H9 (cell line): ENCODE data around the gene FYN. TPM values are rescaled to one million over a fixed set of nuclear protein-coding genes. Genes with fewer than 3 reads are reported as not detected.

Experiments
- DNase-seq: peaks from one replicate; pipeline ENCODE4 v3.0.0-alpha.2; 2017
- H2AFZ ChIP-seq: one replicate; pipeline ENCODE4 v1.6.1; 2013; ENCODE audit warnings: mild to moderate bottlenecking, low read length, control low read depth, moderate library complexity
- H2AK5ac ChIP-seq: 2 replicates; pipeline ENCODE4 v1.6.1; 2013; ENCODE audit warnings: low read length, control low read depth, mixed read lengths; ENCODE audit not compliant: insufficient read length
- H2BK120ac ChIP-seq: one replicate; pipeline ENCODE4 v1.6.1; 2013; ENCODE audit warnings: low read depth, mild to moderate bottlenecking, low read length, control low read depth, inconsistent platforms; ENCODE audit not compliant: poor library complexity, severe bottlenecking
- H2BK12ac ChIP-seq: 2 replicates; pipeline ENCODE4 v1.6.1; 2013; ENCODE audit warnings: low read length, control low read depth, mixed read lengths, low read depth; ENCODE audit not compliant: insufficient read length
- H2BK15ac ChIP-seq: 2 replicates; pipeline ENCODE4 v1.6.1; 2013; ENCODE audit warnings: low read depth, low read length, control low read depth
- H2BK20ac ChIP-seq: one replicate; pipeline ENCODE4 v1.6.1; 2013; ENCODE audit warnings: low read depth, mild to moderate bottlenecking, low read length, control low read depth, inconsistent platforms; ENCODE audit not compliant: poor library complexity, severe bottlenecking
- H2BK5ac ChIP-seq: 2 replicates; pipeline ENCODE4 v1.6.1; 2013; ENCODE audit warnings: low read length, control low read depth, mixed read lengths; ENCODE audit not compliant: insufficient read length
- H3K14ac ChIP-seq: 2 replicates; pipeline ENCODE4 v1.6.1; 2013; ENCODE audit warnings: low read length, control low read depth; ENCODE audit not compliant: insufficient read depth
- H3K18ac ChIP-seq: 2 replicates; pipeline ENCODE4 v1.6.1; 2013; ENCODE audit warnings: low read depth, mild to moderate bottlenecking, mixed read lengths, low read length, control low read depth; ENCODE audit not compliant: insufficient read length
- H3K23ac ChIP-seq: 2 replicates; pipeline ENCODE4 v1.6.1; 2013; ENCODE audit warnings: low read length, control low read depth, mixed read lengths, low read depth; ENCODE audit not compliant: insufficient read length
- H3K23me2 ChIP-seq: 2 replicates; pipeline ENCODE4 v1.6.1; 2013; ENCODE audit warnings: low read depth, mild to moderate bottlenecking, mixed read lengths, low read length, control low read depth; ENCODE audit not compliant: insufficient read length, poor library complexity, severe bottlenecking
- H3K27ac ChIP-seq: 2 replicates; pipeline ENCODE4 v1.5.1; 2013; ENCODE audit warnings: low read length, control low read depth, mixed read lengths, low read depth; ENCODE audit not compliant: insufficient read length
- H3K27me3 ChIP-seq: 2 replicates; pipeline ENCODE4 v1.6.1; 2013; ENCODE audit warnings: low read length, control low read depth, inconsistent platforms; ENCODE audit not compliant: insufficient read depth
- H3K4ac ChIP-seq: 2 replicates; pipeline ENCODE4 v1.6.1; 2013; ENCODE audit warnings: low read depth, mild to moderate bottlenecking, control low read depth, inconsistent platforms, low read length, moderate library complexity
- H3K4me1 ChIP-seq: 2 replicates; pipeline ENCODE4 v1.6.1; 2013; ENCODE audit warnings: low read length, control low read depth, inconsistent platforms; ENCODE audit not compliant: insufficient read depth
- H3K4me2 ChIP-seq: 2 replicates; pipeline ENCODE4 v1.6.1; 2013; ENCODE audit warnings: low read length, control low read depth, mixed read lengths; ENCODE audit not compliant: insufficient read length, insufficient read depth
- H3K56ac ChIP-seq: 2 replicates; pipeline ENCODE4 v1.6.1; 2013; ENCODE audit warnings: low read depth, mild to moderate bottlenecking, mixed read lengths, low read length, control low read depth; ENCODE audit not compliant: insufficient read length
- H3K79me1 ChIP-seq: 2 replicates; pipeline ENCODE4 v1.6.1; 2013; ENCODE audit warnings: low read depth, mild to moderate bottlenecking, moderate library complexity, low read length, control low read depth, inconsistent platforms; ENCODE audit not compliant: insufficient read depth, poor library complexity, severe bottlenecking
- H3K79me2 ChIP-seq: 2 replicates; pipeline ENCODE4 v1.6.1; 2013; ENCODE audit warnings: low read length, control low read depth, inconsistent platforms; ENCODE audit not compliant: insufficient read depth
- H3K9ac ChIP-seq: 2 replicates; pipeline ENCODE4 v1.6.1; 2013; ENCODE audit warnings: low read length, control low read depth, mixed read lengths; ENCODE audit not compliant: insufficient read length; ENCODE audit errors: extremely low read depth
- H3K9me3 ChIP-seq: one replicate; pipeline ENCODE4 v1.6.1; 2013; ENCODE audit warnings: low read depth, low read length, inconsistent platforms; ENCODE audit not compliant: control insufficient read depth
- H3T11ph ChIP-seq: one replicate; pipeline ENCODE4 v1.6.1; 2013; ENCODE audit warnings: mild to moderate bottlenecking, low read length, control low read depth, inconsistent platforms
- H4K20me1 ChIP-seq: one replicate; pipeline ENCODE4 v1.6.1; 2013; ENCODE audit not compliant: control insufficient read depth, insufficient read length, insufficient read depth
- H4K5ac ChIP-seq: 2 replicates; pipeline ENCODE4 v1.6.1; 2013; ENCODE audit warnings: low read depth, mild to moderate bottlenecking, mixed read lengths, low read length, control low read depth; ENCODE audit not compliant: insufficient read length
- H4K8ac ChIP-seq: replicated peaks from 2 replicates; pipeline ENCODE4 v1.6.1; 2013; ENCODE audit warnings: low read length, control low read depth, mixed read lengths, low read depth; ENCODE audit not compliant: insufficient read length
- H4K91ac ChIP-seq: 2 replicates; pipeline ENCODE4 v1.6.1; 2013; ENCODE audit warnings: low read depth, mild to moderate bottlenecking, moderate library complexity, mixed read lengths, low read length, control low read depth; ENCODE audit not compliant: insufficient read length
- H3K27ac Mint-ChIP-seq, 3 experiments: 2 replicates in 2 of 3; 3 replicates in 1 of 3; pipeline ENCODE4 v1.8.0; 2020 to 2021; ENCODE audit warnings: mixed read lengths in 3 of 3, mild to moderate bottlenecking in 1 of 3, moderate library complexity in 1 of 3
- H3K27me3 Mint-ChIP-seq: 2 replicates; pipeline ENCODE4 v1.8.0; 2021; ENCODE audit warnings: low read depth, mild to moderate bottlenecking, moderate library complexity, mixed read lengths
- H3K36me3 Mint-ChIP-seq, 3 experiments: 2 replicates in 2 of 3; 3 replicates in 1 of 3; pipeline ENCODE4 v1.8.0; 2020 to 2021; ENCODE audit warnings: low read depth in 3 of 3, mixed read lengths in 3 of 3; ENCODE audit not compliant: insufficient read depth in 1 of 3
- H3K4me1 Mint-ChIP-seq, 2 experiments: 2 replicates each; pipeline ENCODE4 v1.8.0; 2020; ENCODE audit warnings: mixed read lengths in 2 of 2
- H3K4me3 Mint-ChIP-seq, 2 experiments: 2 replicates in 1 of 2; 3 replicates in 1 of 2; pipeline ENCODE4 v1.8.0; 2020 to 2021; ENCODE audit warnings: mild to moderate bottlenecking in 2 of 2, mixed read lengths in 2 of 2, moderate library complexity in 1 of 2
- H3K9me3 Mint-ChIP-seq, 2 experiments: 2 replicates in 1 of 2; 3 replicates in 1 of 2; pipeline ENCODE4 v1.8.0; 2020; ENCODE audit warnings: mild to moderate bottlenecking in 2 of 2, mixed read lengths in 2 of 2, moderate library complexity in 1 of 2
- WGBS: extraction: QIAGEN DNeasy Blood & Tissue Kit; methylation state at CpG from one replicate; pipeline ENCODE4 v1.1.7; 2013; ENCODE audit warnings: missing lambda C conversion rate, low lambda C conversion rate, mixed read lengths; ENCODE audit not compliant: insufficient read length; ENCODE audit errors: extremely low coverage; 5-methylcytosine and 5-hydroxymethylcytosine counted together
- total RNA-seq: library from RNA; stranded (reverse); gene quantifications from 2 replicates; pipeline ENCODE4 v1.2.1, GENCODE V29; 2021
- TF ChIP-seq, protein P1 (sequence below): fragments of 200-600 bp; sonication (generic); conservative IDR thresholded peaks from 3 replicates; pipeline ENCODE4 v1.8.0; 2021; ENCODE audit warnings: antibody characterized with exemption, mild to moderate bottlenecking

FYN gene
- total RNA-seq, 1 experiment from 2014 or later, result 64.8 TPM

GRCh38 chr6:111825439-111826086, 47.7 kb downstream of the FYN start:
- Histone ChIP-seq H2AK5ac (no peak overlapping the region), H3K9ac (no peak overlapping the region), H3K4ac (no peak overlapping the region), H3K4me1 (no peaks in the 10 kb centered on the region), H3K23ac (no peak overlapping the region), H3K9me3 (no peaks in the 10 kb centered on the region), H4K5ac (no peak overlapping the region), H3K27ac (no peak overlapping the region), H3K79me1 (no peaks in the 10 kb centered on the region), H2AFZ (no peak overlapping the region), H2BK120ac (no peak overlapping the region), H4K8ac (no peak overlapping the region), H3T11ph (no peak overlapping the region), H3K23me2 (no peaks in the 10 kb centered on the region), H4K91ac (no peak overlapping the region), H2BK15ac (no peak overlapping the region), H3K4me2 (no peak overlapping the region), H4K20me1 (no peaks in the 10 kb centered on the region), H2BK5ac (no peak overlapping the region), H3K14ac (no peak overlapping the region), H2BK20ac (no peak overlapping the region), H3K79me2 (peaks cover 2% of the 10 kb centered on the region; the same call in 1 of the 2 replicates), H3K18ac (no peak overlapping the region), H3K56ac (no peak overlapping the region), H2BK12ac (no peak overlapping the region), H3K27me3 (no peaks in the 10 kb centered on the region)
- Mint-ChIP-seq H3K27ac (peak overlapping the region in 1 of 3 experiments; percentile 82; a peak in 2 of 7 replicates), H3K4me3 (no peak overlapping the region), H3K36me3 (peaks cover 2 to 4% (median 3%) of the 10 kb centered on the region in 3 experiments; a peak in 4 of 7 replicates), H3K9me3 (peaks cover 0 to 3% of the 10 kb centered on the region in 2 experiments; a peak in 2 of 5 replicates), H3K4me1 (no peaks in the 10 kb centered on the region), H3K27me3 (no peaks in the 10 kb centered on the region)
- DNase-seq, result no peak
- WGBS, result no CpG with 5 or more reads among the region's 4 CpGs
- TF ChIP-seq, protein P1, sequence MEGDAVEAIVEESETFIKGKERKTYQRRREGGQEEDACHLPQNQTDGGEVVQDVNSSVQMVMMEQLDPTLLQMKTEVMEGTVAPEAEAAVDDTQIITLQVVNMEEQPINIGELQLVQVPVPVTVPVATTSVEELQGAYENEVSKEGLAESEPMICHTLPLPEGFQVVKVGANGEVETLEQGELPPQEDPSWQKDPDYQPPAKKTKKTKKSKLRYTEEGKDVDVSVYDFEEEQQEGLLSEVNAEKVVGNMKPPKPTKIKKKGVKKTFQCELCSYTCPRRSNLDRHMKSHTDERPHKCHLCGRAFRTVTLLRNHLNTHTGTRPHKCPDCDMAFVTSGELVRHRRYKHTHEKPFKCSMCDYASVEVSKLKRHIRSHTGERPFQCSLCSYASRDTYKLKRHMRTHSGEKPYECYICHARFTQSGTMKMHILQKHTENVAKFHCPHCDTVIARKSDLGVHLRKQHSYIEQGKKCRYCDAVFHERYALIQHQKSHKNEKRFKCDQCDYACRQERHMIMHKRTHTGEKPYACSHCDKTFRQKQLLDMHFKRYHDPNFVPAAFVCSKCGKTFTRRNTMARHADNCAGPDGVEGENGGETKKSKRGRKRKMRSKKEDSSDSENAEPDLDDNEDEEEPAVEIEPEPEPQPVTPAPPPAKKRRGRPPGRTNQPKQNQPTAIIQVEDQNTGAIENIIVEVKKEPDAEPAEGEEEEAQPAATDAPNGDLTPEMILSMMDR, result no peak
